Measurements from ENCODE around the gene DBH.

DNA sequence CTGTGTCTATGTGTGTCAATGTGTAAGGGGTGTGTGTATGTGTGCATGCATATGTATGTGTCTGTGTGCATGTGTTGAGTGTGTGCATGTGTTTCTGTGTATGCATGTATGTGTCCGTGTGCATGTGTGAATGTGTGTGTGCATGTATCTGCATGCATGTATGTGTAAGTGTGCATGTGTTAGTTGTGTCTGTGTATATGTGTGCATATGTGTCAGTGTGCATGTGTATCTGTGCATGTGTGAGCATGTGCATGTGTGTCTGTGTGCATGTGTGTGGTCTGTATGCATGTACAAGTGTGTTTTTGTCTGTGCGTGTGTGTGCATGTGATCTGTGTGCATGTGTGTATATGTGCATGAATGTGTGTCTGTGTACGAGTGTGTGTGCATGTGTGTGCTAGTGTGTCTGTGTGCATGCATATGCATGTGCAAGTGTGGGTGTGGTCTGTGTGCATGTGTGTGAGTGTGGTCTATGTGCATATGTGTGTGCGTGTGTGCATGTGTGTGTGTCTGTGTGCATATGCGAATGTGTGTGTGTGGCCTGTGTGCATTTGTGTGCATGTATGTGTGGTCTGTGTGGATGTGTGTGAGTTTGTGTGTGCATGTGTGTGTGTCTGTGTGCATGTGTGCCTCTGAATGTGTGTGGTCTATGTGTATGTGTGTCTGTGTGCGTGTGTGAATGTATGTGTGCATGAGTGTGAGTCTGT lies 36.5 kb upstream of the DBH start:
- TF ChIP-seq EZH2 (IDR thresholded peaks at IDR 0.05; ENCODE audit: insufficient read depth, low read length), result no peak
- TF ChIP-seq, protein P1, sequence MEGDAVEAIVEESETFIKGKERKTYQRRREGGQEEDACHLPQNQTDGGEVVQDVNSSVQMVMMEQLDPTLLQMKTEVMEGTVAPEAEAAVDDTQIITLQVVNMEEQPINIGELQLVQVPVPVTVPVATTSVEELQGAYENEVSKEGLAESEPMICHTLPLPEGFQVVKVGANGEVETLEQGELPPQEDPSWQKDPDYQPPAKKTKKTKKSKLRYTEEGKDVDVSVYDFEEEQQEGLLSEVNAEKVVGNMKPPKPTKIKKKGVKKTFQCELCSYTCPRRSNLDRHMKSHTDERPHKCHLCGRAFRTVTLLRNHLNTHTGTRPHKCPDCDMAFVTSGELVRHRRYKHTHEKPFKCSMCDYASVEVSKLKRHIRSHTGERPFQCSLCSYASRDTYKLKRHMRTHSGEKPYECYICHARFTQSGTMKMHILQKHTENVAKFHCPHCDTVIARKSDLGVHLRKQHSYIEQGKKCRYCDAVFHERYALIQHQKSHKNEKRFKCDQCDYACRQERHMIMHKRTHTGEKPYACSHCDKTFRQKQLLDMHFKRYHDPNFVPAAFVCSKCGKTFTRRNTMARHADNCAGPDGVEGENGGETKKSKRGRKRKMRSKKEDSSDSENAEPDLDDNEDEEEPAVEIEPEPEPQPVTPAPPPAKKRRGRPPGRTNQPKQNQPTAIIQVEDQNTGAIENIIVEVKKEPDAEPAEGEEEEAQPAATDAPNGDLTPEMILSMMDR (IDR thresholded peaks at IDR 0.05; ENCODE audit: insufficient read depth, low read depth, low read length), result no peak

All from astrocyte (in vitro differentiated cells and primary cell).